Duodenal mucosa (tissue), 2 donors: ENCODE results near the gene CHCHD5.
"Not testable (repeated sequence)": the region's sequence is repeated elsewhere in the genome, so short reads cannot be mapped to it uniquely, and the experiment has no call there.

Experiments used
- H3K27ac ChIP-seq: one replicate; pipeline ENCODE4 v1.7.0; 2013; ENCODE audit warnings: low read depth, low read length
- H3K27me3 ChIP-seq, 2 donors: one replicate each; pipeline ENCODE4 v1.7.0; 2013; ENCODE audit warnings: low read length in 2 of 2, control low read depth in 1 of 2; ENCODE audit not compliant: insufficient read depth in 2 of 2, control insufficient read depth in 1 of 2
- H3K36me3 ChIP-seq, 2 donors: one replicate each; pipeline ENCODE4 v1.7.0; 2013; ENCODE audit warnings: low read length in 2 of 2, control low read depth in 1 of 2; ENCODE audit not compliant: insufficient read depth in 2 of 2, control insufficient read depth in 1 of 2
- H3K4me1 ChIP-seq, 2 donors: one replicate each; pipeline ENCODE4 v1.7.0; 2013; ENCODE audit warnings: low read length in 2 of 2, control low read depth in 1 of 2; ENCODE audit not compliant: insufficient read depth in 2 of 2, control insufficient read depth in 1 of 2
- H3K4me3 ChIP-seq, 2 donors: one replicate each; pipeline ENCODE4 v1.7.0; 2013; ENCODE audit warnings: low read length in 2 of 2, low read depth in 1 of 2
- H3K9ac ChIP-seq, 2 donors: one replicate each; pipeline ENCODE4 v1.7.0; 2013; ENCODE audit warnings: low read length in 2 of 2, low read depth in 1 of 2
- H3K9me3 ChIP-seq, 2 donors: one replicate each; pipeline ENCODE4 v1.7.0; 2013; ENCODE audit warnings: low read length in 2 of 2, control low read depth in 1 of 2; ENCODE audit not compliant: control insufficient read depth in 1 of 2

Gene CHCHD5

DNA sequence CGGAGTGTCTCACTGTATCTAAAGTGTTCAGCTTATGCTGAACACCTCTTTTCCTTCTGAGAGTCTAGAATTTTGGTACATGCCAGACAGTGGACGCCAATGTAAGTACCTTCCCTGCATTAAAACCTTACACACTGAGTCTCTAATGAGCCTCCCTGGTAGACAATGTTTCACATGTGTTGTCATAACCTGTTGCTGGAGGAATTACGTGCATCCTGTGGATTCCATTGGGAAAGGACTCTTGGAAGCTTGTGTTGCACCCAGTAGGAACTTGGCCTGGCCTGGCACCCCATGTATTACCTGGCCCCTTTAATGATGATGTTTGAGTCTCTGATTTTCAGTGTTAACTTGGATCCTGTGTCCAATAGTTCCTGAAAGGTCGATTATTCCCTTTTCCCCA is 20.5 kb downstream of the CHCHD5 start:
- Histone ChIP-seq H3K9me3 (no peaks in the 10 kb centered on the region), H3K4me3 (no peak overlapping the region), H3K9ac (no peak overlapping the region), H3K27me3 (no peaks in the 10 kb centered on the region), H3K36me3 (no peaks in the 10 kb centered on the region), H3K27ac (no peak overlapping the region), H3K4me1 (peaks cover 10 to 12% of the 10 kb centered on the region in 2 donors)

- peaks cover 10% of the 10 kb centered on the region in 2 donors for H3K4me1 ChIP-seq
- H3K9me3 ChIP-seq, result no peaks in the 10 kb centered on the region
- H3K36me3 ChIP-seq, result no peaks in the 10 kb centered on the region
- H3K9ac ChIP-seq, result no peak overlapping the region
- no peak overlapping the region for H3K27ac ChIP-seq
- H3K4me3 ChIP-seq, result no peak overlapping the region
- H3K27me3 ChIP-seq, result no peaks in the 10 kb centered on the region
Measured at GRCh38 chr2:112605926-112606325, 21.5 kb downstream of the CHCHD5 start.

DNA sequence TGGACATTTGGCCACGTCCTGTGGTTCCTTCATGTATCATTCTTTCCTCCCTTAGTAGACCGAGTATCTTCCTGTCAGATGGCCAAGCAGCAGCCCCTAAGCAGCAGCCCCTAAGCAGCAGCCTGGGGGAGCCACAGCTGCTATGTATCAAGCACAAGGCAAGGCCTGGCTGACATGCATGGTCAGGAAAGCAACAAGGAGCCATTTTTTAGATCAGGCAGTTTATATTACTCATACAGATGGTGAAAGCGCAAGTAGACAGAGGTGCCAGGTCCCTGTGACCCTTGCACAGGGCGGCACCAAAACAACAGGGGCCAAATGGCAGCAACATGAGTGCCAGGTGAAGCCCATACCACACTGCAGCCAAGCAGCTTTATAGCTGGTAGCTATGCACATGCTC is 22.1 kb downstream of the CHCHD5 start:
- peak overlapping the region in 1 of 2 donors; percentile 3 for H3K9ac ChIP-seq
- no peaks in the 10 kb centered on the region for H3K27me3 ChIP-seq
- H3K4me3 ChIP-seq, result peak overlapping the region in 1 of 2 donors; percentile 4
- H3K27ac ChIP-seq, result no peak overlapping the region
- no peaks in the 10 kb centered on the region for H3K9me3 ChIP-seq
- H3K36me3 ChIP-seq, result no peaks in the 10 kb centered on the region
- H3K4me1 ChIP-seq, result peaks cover 10% of the 10 kb centered on the region in 2 donors

GRCh38 chr2:112607680-112608438 is 23.4 kb downstream of the CHCHD5 start:
- Histone ChIP-seq H3K9ac (no peak overlapping the region), H3K27ac (no peak overlapping the region), H3K4me1 (peaks cover 10% of the 10 kb centered on the region in 2 donors), H3K4me3 (no peak overlapping the region), H3K27me3 (no peaks in the 10 kb centered on the region), H3K36me3 (no peaks in the 10 kb centered on the region), H3K9me3 (no peaks in the 10 kb centered on the region)

DNA sequence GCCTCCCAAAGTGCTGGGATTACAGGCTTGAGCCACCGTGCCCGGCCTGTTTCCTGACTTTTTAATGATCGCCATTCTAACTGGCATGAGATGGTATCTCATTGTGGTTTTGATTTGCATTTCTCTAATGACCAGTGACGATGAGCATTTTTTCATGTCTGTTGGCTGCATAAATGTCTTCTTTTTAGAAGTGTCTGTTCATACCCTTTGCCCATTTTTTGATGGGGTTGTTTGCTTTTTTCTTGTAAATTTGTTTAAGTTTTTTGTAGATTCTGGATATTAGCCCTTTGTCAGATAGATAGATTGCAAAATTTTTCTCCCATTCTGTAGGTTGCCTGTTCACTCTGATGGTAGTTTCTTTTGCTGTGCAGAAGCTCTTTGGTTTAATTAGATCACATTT is 24.9 kb downstream of the CHCHD5 start:
- not testable (repeated sequence) for H3K27me3 ChIP-seq, H3K4me3 ChIP-seq, H3K27ac ChIP-seq, H3K9me3 ChIP-seq, H3K36me3 ChIP-seq, H3K9ac ChIP-seq
- peaks cover 10% of the 10 kb centered on the region in 2 donors for H3K4me1 ChIP-seq

DNA sequence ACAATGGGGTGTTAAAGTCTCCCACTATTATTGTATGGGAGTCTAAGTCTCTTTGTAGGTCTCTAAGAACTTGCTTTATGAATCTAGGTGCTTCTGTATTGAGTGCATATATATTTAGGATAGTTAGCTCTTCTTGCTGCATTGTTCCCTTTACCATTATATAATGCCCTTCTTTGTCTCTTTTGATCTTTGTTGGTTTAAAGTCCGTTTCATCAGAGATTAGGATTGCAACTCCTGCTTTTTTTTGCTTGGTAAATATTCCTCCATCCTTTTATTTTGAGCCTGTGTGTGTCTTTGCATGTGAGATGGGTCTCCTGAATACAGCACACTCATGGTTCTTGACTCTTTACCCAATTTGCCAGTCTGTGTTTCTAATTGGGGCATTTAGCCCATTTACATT is 27.9 kb downstream of the CHCHD5 start:
- H3K9me3 ChIP-seq, H3K27me3 ChIP-seq, H3K27ac ChIP-seq, H3K4me3 ChIP-seq, H3K36me3 ChIP-seq, H3K4me1 ChIP-seq, H3K9ac ChIP-seq: not testable (repeated sequence)

- Histone ChIP-seq H3K4me1 (no peaks in the 10 kb centered on the region), H3K9ac (no peak overlapping the region), H3K9me3 (no peaks in the 10 kb centered on the region), H3K36me3 (no peaks in the 10 kb centered on the region), H3K4me3 (no peak overlapping the region), H3K27me3 (no peaks in the 10 kb centered on the region), H3K27ac (no peak overlapping the region)
Measured at GRCh38 chr2:112614201-112614840, 29.9 kb downstream of the CHCHD5 start.

DNA sequence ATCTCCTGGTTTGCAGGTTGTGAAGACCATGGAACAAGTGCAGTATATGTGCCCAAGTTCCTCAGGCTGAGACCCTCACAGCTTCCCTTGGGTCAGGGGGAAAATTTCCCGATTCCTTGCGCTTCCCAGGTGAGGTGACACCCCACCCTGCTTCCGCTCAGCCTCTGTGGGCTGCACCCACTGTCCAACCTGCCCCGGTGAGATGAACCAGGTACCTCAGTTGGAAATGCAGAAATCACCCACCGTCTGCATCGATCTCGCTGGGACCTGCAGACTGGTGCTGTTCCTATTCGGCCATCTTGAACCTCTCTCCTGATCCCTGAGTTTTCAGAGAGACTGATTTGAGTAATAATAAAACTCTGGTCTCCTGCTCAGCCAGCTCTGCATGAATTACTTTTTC is 30.6 kb downstream of the CHCHD5 start:
- Histone ChIP-seq H3K36me3 (no peaks in the 10 kb centered on the region), H3K4me3 (no peak overlapping the region), H3K9ac (no peak overlapping the region), H3K27me3 (no peaks in the 10 kb centered on the region), H3K4me1 (no peaks in the 10 kb centered on the region), H3K9me3 (no peaks in the 10 kb centered on the region), H3K27ac (no peak overlapping the region)

DNA sequence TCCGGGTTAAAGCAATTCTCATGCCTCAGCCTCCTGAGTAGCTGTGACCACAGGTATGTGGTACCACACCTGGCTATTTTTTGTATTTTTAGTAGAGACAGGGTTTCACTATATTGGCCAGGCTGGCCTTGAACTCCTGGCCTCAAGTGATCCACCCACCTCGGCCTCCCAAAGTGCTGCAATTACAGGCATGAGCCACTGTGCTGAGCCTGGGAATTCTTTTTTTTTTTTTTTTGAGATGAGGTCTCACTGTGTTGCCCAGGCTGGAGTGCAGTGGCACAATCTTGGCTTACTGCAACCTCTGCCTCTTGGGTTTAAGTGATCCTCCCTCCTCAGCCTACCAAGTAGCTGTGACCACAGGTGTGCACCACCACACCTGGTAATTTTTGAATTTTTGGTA is 31.4 kb downstream of the CHCHD5 start:
- H3K9me3 ChIP-seq, H3K27ac ChIP-seq, H3K9ac ChIP-seq, H3K4me3 ChIP-seq, H3K36me3 ChIP-seq, H3K4me1 ChIP-seq, H3K27me3 ChIP-seq: not testable (repeated sequence)

- H3K9ac ChIP-seq, result no peak overlapping the region
- no peak overlapping the region for H3K27ac ChIP-seq
- no peaks in the 10 kb centered on the region for H3K4me1 ChIP-seq
- no peaks in the 10 kb centered on the region for H3K9me3 ChIP-seq
- no peaks in the 10 kb centered on the region for H3K27me3 ChIP-seq
- H3K4me3 ChIP-seq, result no peak overlapping the region
- H3K36me3 ChIP-seq, result no peaks in the 10 kb centered on the region
Measured at GRCh38 chr2:112618383-112618782, 34.0 kb downstream of the CHCHD5 start.
